HepG2 (cell line): Measurements from ENCODE around the gene ZDHHC6.

Experiments used
- CTCF ChIP-seq: sonication (generic); formaldehyde crosslinking; IDR thresholded peaks from 2 replicates; pipeline ENCODE4 v1.5.0; 2020; ENCODE audit warnings: mild to moderate bottlenecking, missing genetic modification reagents, moderate library complexity
- EED ChIP-seq: sonication (generic); formaldehyde crosslinking; IDR thresholded peaks from 2 replicates; pipeline ENCODE4 v1.5.0; 2020; ENCODE audit warnings: mild to moderate bottlenecking, missing genetic modification reagents
- HDAC6 ChIP-seq: fragments of 200-600 bp; sonication (generic); IDR thresholded peaks from 2 replicates; pipeline ENCODE4 v1.7.0; 2017; ENCODE audit warnings: mild to moderate bottlenecking, antibody characterized with exemption, low read length, low read depth
- HNRNPL ChIP-seq: fragments of 200-400 bp; formaldehyde crosslinking; IDR thresholded peaks from 2 replicates; pipeline ENCODE4 v1.6.1; 2017; ENCODE audit warnings: mild to moderate bottlenecking, low read depth, low read length
- HOXA3 ChIP-seq: sonication (generic); formaldehyde crosslinking; IDR thresholded peaks from 2 replicates; pipeline ENCODE4 v1.5.0; 2020; ENCODE audit warnings: missing genetic modification reagents
- NFIC ChIP-seq: IDR thresholded peaks from 2 replicates; pipeline ENCODE4 v1.6.1; 2012; ENCODE audit warnings: mild to moderate bottlenecking, low read length, inconsistent platforms
- RELA ChIP-seq: sonication (generic); formaldehyde crosslinking; IDR thresholded peaks from 2 replicates; pipeline ENCODE4 v1.4.0; 2020; ENCODE audit warnings: missing genetic modification reagents
- TCF7 ChIP-seq: sonication (generic); IDR thresholded peaks from 2 replicates; pipeline ENCODE4 v1.6.1; 2016; ENCODE audit warnings: antibody characterized with exemption, low read depth
- ZBTB33 ChIP-seq: sonication (generic); formaldehyde crosslinking; IDR thresholded peaks from 2 replicates; pipeline ENCODE4 v1.4.0; 2020; ENCODE audit warnings: missing genetic modification reagents
- ZFX ChIP-seq: sonication (generic); formaldehyde crosslinking; IDR thresholded peaks from 2 replicates; pipeline ENCODE4 v1.4.0; 2020; ENCODE audit warnings: mild to moderate bottlenecking, low read depth, missing genetic modification reagents, moderate library complexity
- ZMYM3 ChIP-seq: sonication (generic); formaldehyde crosslinking; IDR thresholded peaks from 2 replicates; pipeline ENCODE4 v1.5.1; 2020; ENCODE audit warnings: mild to moderate bottlenecking, missing genetic modification reagents
- ZNF841 ChIP-seq: sonication (generic); formaldehyde crosslinking; IDR thresholded peaks from 2 replicates; pipeline ENCODE4 v1.8.1; 2023; ENCODE audit warnings: missing genetic modification reagents, borderline replicate concordance

GRCh38 chr10:112442063-112442462, 4.7 kb downstream of the ZDHHC6 start:
- TF ChIP-seq TCF7 (no peak), HNRNPL (no peak), ZBTB33 (CRISPR knock-in tag) (no peak), RELA (no peak), CTCF (CRISPR knock-in tag) (no peak), HOXA3 (CRISPR knock-in tag) (no peak), EED (no peak), NFIC (no peak), ZMYM3 (no peak), ZNF841 (CRISPR knock-in tag) (no peak), HDAC6 (no peak), ZFX (no peak)
